CD4-positive, alpha-beta T cell treated with Interleukin-2 at 100 ng/mL for 4 hours (primary cell): ENCODE results near the gene CMTM6.
"Not testable (repeated sequence)": the region's sequence is repeated elsewhere in the genome, so short reads cannot be mapped to it uniquely, and the experiment has no call there.

Source experiments
- DNase-seq: peaks from one replicate; pipeline ENCODE4 v3.0.0-alpha.2; 2020; ENCODE audit warnings: low spot score

The CMTM6 gene

GRCh38 chr3:32502118-32502945 lies at the start of gene CMTM6:
CMTM6 (minus strand) TSS chr3:32502852; CDS start chr3:32502745, 107 bp downstream.
- DNase-seq: peak; percentile 68

- DNase-seq: no peak
Measured at GRCh38 chr3:32552013-32552412, 49.4 kb upstream of the CMTM6 start.

DNA sequence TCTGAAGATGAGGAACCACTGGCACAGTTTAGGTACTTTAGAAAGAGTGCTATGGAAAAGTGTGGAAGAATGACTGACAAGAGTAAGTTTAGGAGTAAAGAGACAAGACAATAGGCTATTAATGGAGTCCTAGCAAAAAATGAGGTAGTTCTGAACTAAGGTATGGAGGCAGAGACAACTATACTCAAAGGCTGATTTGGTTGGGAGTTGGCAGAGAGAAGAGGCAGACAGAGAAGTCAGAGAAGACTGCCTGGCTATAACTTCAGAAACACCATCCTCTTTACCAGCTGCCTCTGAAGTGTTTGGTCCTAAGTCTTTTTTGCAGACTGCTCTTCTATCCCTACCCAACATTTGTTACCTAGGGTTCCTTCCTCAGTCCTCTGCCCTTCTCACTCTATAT lies 48.8 kb upstream of the CMTM6 start:
- DNase-seq: no peak

DNA sequence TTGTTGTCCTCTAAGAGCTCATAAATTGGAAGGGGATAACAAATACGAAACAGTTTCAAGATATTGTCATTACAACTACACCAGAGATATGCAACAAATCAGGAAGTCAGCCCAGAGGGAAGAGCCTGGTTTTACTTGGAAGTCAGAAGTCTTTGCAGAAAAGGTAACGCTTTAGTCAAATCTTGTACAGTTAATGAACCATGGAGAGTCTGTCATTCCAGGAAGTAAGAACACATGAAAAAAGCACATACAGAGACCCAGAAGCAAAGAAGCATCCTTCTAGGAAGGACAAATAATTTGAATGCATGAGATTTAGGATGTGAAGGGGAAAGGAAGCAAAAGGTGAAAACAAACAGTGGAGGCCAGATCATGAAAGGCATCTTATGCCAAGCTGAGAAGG lies 48.4 kb upstream of the CMTM6 start:
- no peak for DNase-seq

- DNase-seq: no peak
Measured at GRCh38 chr3:32545305-32545704, 42.7 kb upstream of the CMTM6 start.

- no peak for DNase-seq
Measured at GRCh38 chr3:32544894-32545293, 42.2 kb upstream of the CMTM6 start.

DNA sequence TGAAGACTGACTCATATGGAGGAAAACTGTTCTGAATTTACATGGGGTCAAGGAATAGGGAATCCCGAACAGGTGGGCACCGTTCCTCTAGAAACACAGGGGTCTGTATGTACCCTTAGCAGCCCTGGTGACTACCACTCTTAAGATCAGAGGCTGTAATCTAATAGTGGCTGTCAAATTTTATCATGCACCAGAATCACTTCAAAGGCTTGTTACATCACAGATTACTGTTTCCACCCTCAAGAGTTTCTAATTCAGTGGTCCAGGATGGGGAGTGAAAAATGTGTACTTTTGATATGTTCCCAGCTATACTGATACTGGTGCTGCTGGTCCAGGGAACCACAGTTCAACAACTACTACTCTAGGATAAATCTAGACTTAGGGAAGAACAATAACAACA lies 40.2 kb upstream of the CMTM6 start:
- no peak for DNase-seq

- no peak for DNase-seq
Measured at GRCh38 chr3:32540899-32541298, 38.2 kb upstream of the CMTM6 start.

GRCh38 chr3:32532434-32532833 lies 29.8 kb upstream of the CMTM6 start:
- DNase-seq: no peak

DNA sequence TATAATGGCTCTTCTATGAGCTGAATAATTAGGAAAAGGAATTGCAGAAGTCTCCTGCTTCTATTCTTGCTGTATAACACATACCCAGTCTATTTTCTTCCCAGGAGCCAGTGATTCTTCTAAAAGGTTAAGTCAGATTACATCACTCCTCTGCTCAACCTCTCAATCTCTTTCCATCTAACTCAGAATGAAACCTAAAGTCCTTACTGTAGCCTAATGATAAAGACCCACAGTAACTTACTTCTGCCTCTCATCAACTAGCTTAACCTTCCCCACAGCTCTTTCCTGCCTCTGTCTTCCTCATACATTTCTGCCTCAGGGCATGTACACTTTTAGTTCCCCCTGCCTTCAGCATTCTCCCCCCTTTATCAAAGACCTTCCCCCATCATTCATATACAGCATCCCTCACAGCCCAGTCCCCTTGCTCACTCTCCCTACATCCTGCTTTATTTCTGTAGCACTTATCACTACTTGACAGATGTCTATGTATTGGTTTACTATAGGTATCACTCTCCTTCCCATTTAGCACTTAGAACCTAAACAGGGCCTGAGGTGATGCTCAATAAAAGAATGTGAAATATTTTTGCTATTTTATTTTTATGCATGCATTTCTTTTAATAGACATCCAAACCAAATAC lies 28.5 kb upstream of the CMTM6 start:
- no peak for DNase-seq

- DNase-seq: no peak
Measured at GRCh38 chr3:32525720-32526119, 23.1 kb upstream of the CMTM6 start.

GRCh38 chr3:32522682-32523081 lies 20.0 kb upstream of the CMTM6 start:
- no peak for DNase-seq

DNA sequence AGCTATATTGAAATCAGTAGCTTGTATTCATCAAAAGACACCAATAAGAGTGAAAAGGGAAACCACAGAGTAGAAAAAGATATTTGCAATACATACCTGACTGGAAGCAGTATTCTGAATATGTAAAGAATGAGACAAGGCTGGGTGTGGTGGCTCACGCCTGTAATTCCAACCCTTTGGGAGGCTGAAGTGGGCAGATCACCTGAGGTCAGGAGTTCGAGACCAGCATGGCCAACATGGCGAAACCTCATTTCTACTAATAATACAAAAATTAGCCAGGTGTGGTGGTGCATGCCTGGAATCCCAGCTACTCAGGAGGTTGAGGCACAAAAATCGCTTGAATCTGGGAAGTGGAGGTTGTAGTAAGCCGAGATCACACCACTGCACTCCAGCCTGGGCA lies 16.3 kb upstream of the CMTM6 start:
- DNase-seq: not testable (repeated sequence)

DNA sequence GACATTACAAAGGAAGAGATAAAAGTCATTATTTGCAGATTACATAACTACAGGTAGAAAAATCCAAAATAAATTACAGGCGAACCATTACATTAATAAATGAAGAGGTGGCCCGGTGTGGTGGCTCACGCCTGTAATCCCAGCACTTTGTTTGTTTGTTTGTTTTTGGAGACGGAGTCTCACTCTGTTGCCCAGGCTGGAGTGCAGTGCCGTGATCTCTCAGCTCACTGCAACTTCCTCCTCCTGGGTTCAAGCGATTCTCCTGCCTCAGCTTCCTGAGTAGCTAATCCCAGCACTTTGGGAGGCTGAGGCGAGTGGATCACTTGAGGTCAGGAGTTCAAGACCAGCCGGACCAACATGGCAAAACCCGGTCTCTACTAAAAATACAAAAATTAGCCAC lies 14.1 kb upstream of the CMTM6 start:
- DNase-seq: not testable (repeated sequence)

DNA sequence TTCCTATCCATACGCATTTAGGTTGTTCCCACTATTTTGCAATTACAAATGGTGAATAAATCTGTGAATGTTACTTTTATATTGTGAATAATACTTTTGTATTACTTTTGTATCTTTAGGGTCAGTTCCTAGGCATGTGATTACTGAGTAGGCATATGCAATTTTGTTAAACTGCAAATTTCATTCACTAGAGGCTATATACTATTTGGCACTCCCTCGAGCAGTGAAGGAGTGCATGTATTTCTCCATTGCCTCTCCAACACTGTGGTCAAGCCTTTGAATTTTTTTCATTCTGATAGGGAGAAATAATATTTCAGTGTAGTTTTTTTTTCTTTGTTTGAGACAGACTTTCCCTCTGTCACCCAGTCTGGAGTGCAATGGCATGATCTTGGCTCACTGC lies 8.4 kb upstream of the CMTM6 start:
- no peak for DNase-seq

DNA sequence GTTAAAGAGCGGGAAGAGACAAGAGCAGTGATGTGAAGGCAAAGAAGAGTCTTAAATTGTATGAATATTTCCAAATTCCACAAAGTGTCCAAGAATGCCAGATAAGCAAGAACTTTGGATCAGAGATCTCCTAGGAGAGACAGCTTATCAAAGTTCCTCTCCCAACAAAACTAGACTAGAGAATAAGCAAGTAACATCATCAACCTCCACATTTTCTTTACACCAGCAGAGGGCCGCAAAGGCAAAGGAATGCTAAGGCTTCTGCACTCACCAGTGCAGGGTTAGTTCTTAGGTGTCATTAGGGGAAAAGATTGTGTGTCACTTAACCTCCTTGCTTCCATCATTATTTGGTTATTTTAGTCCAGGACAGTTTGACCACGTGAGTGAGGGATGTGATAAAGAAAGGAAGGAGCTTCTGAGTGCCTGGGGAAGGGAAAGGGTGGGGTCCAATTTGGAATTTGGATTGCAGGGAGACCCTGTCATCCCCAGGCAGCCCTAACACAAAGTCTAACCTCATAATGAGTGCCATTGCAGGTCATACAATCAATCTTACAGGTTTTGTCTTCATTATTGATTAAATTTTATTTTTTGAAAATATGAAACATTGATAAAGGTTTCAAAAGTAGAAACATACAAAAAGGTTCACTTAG lies 7.5 kb upstream of the CMTM6 start:
- DNase-seq: peak; percentile 73

DNA sequence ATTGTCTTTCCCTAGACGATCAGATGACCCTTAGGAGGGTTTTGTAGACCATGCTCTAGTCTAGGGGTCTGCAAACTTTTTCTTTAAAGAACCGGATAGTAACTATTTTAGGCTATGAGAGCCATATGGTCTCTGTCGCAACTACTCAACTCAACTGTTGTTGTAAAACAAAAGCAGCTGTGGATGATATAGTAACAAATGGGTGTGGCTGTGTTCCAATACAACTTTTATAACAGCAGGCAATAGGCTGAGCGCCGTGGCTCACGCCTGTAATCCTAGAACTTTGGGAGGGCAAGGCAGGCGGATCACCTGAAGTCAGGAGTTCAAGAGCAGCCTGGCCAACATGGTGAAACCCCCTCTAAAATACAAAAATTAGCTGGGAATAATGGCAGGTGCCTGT lies 6.1 kb upstream of the CMTM6 start:
- no peak for DNase-seq

- no peak for DNase-seq
Measured at GRCh38 chr3:32506466-32506865, 3.8 kb upstream of the CMTM6 start.

DNA sequence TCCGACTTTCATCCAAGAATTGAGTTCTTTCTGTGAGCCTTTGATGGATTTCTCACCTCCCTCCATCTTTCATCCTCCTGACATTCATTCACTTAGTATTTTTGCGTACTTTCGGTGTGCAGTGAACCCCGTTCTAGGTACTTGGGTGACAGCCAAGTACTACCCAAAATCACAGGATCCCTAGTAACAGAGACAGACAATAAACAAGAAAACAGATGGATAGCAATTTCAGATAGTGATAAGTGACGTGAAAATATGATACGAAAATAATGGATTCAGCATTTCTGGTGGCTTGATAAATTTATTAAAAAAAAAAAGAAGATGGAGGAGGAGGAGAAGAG lies 264 bp upstream of the CMTM6 start:
- DNase-seq: no peak

DNA sequence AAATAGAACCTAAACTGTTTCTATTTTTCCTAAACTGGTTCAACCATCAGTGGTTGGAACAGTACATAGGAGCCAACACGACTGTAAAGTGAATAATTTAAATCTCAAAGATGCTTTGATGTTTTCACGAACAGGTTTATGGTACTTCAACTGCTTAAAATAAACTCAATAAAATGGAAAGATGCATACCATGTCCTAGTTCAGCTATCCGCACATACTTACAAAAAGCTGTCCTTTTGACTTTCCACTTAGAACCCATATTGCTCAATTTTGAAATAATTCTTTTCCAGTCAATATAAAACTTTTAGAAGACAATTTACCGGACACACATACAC lies 902 bp downstream of the CMTM6 start:
- DNase-seq: no peak

GRCh38 chr3:32500880-32501782 lies 1.5 kb downstream of the CMTM6 start:
- DNase-seq: peak; percentile 68

DNA sequence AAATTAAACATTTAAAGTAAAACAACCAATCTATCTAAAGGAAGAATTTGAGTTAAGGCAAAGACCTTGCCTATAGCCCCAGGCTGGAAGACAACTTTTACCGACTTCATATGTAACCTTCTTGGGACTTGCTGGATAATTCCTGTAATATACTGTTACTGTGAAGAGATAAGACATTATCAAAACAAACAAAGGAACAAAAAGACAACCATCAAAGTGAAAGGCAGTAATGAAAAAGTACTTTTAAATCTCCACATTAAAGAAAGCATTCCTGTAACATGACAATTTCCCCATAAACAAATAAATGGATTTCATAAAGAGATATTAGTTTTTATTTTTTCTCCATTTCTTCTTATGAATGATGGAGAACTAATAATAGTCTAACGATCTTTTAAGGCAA lies 2.4 kb downstream of the CMTM6 start:
- no peak for DNase-seq
